ENCODE data around the gene SFXN3. TPM values are rescaled to one million over a fixed set of nuclear protein-coding genes. Genes with fewer than 3 reads are reported as not detected.

The SFXN3 gene
- total and polyA plus RNA-seq, 2 of the 13 experiments (the other 11 are each of a cell fraction or from before 2014, with no cell fraction given) = 16.8 to 71.5 TPM

GRCh38 chr10:101031128-101031795 lies at the start of gene SFXN3, which contains the start of gene PDZD7 (continued):
- TF ChIP-seq DNMT1 (CRISPR knock-in tag; IDR thresholded peaks at IDR 0.05) = 0 out of 2 replicates have a peak, but pooled peaks have one; percentile 14
- no peak for TF ChIP-seq ZNF574 (CRISPR knock-in tag; IDR thresholded peaks at IDR 0.05)
- 0 out of 2 replicates have a peak, but pooled peaks have one; percentile 26 for TF ChIP-seq HNF1B (CRISPR knock-in tag; IDR thresholded peaks at IDR 0.05)
- TF ChIP-seq, protein P1, sequence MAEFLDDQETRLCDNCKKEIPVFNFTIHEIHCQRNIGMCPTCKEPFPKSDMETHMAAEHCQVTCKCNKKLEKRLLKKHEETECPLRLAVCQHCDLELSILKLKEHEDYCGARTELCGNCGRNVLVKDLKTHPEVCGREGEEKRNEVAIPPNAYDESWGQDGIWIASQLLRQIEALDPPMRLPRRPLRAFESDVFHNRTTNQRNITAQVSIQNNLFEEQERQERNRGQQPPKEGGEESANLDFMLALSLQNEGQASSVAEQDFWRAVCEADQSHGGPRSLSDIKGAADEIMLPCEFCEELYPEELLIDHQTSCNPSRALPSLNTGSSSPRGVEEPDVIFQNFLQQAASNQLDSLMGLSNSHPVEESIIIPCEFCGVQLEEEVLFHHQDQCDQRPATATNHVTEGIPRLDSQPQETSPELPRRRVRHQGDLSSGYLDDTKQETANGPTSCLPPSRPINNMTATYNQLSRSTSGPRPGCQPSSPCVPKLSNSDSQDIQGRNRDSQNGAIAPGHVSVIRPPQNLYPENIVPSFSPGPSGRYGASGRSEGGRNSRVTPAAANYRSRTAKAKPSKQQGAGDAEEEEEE (CRISPR knock-in tag; IDR thresholded peaks at IDR 0.05; ENCODE audit: borderline replicate concordance) = no peak
- TF ChIP-seq FOSL2 (CRISPR knock-in tag; IDR thresholded peaks at IDR 0.05) = no peak; the same call in 1 of the 2 replicates
- no peak for TF ChIP-seq ZNF296 (CRISPR knock-in tag; conservative IDR thresholded peaks at IDR 0.05)
- TF ChIP-seq, protein P2, sequence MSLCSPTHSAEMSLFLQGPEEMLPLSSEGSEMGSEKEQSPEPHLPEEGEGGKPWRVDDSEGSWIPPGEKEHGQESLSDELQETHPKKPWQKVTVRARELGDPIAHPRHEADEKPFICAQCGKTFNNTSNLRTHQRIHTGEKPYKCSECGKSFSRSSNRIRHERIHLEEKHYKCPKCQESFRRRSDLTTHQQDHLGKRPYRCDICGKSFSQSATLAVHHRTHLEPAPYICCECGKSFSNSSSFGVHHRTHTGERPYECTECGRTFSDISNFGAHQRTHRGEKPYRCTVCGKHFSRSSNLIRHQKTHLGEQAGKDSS (CRISPR knock-in tag; IDR thresholded peaks at IDR 0.05; ENCODE audit: borderline replicate concordance, low read depth) = no peak
- TF ChIP-seq TAF15 (IDR thresholded peaks at IDR 0.05; ENCODE audit: low read depth, low read length, poor library complexity, severe bottlenecking) = no peak
- TF ChIP-seq ZNF18 (CRISPR knock-in tag; IDR thresholded peaks at IDR 0.05; ENCODE audit: insufficient replicate concordance) = peak; percentile 55
- TF ChIP-seq ZNF350 (CRISPR knock-in tag; IDR thresholded peaks at IDR 0.05; ENCODE audit: borderline replicate concordance, low read depth) = no peak; the same call in none of the 2 replicates
- no peak for TF ChIP-seq ZNF562 (CRISPR knock-in tag; IDR thresholded peaks at IDR 0.05; ENCODE audit: borderline replicate concordance)
- TF ChIP-seq, protein P3, sequence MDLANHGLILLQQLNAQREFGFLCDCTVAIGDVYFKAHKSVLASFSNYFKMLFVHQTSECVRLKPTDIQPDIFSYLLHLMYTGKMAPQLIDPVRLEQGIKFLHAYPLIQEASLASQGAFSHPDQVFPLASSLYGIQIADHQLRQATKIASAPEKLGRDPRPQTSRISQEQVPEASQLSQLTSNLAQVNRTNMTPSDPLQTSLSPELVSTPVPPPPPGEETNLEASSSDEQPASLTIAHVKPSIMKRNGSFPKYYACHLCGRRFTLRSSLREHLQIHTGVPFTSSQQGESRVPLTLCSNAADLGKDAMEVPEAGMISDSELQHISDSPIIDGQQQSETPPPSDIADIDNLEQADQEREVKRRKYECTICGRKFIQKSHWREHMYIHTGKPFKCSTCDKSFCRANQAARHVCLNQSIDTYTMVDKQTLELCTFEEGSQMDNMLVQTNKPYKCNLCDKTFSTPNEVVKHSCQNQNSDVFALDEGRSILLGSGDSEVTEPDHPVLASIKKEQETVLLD (CRISPR knock-in tag; IDR thresholded peaks at IDR 0.05; ENCODE audit: low read depth) = no peak
- TF ChIP-seq NR1H2 (CRISPR knock-in tag; IDR thresholded peaks at IDR 0.05; ENCODE audit: borderline replicate concordance, low read depth) = no peak
- TF ChIP-seq, protein P4, sequence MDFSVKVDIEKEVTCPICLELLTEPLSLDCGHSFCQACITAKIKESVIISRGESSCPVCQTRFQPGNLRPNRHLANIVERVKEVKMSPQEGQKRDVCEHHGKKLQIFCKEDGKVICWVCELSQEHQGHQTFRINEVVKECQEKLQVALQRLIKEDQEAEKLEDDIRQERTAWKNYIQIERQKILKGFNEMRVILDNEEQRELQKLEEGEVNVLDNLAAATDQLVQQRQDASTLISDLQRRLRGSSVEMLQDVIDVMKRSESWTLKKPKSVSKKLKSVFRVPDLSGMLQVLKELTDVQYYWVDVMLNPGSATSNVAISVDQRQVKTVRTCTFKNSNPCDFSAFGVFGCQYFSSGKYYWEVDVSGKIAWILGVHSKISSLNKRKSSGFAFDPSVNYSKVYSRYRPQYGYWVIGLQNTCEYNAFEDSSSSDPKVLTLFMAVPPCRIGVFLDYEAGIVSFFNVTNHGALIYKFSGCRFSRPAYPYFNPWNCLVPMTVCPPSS (IDR thresholded peaks at IDR 0.05) = no peak
- TF ChIP-seq JUNB (CRISPR knock-in tag; IDR thresholded peaks at IDR 0.05; ENCODE audit: borderline replicate concordance) = no peak
